ENCODE data around the gene NSUN3.

DNA sequence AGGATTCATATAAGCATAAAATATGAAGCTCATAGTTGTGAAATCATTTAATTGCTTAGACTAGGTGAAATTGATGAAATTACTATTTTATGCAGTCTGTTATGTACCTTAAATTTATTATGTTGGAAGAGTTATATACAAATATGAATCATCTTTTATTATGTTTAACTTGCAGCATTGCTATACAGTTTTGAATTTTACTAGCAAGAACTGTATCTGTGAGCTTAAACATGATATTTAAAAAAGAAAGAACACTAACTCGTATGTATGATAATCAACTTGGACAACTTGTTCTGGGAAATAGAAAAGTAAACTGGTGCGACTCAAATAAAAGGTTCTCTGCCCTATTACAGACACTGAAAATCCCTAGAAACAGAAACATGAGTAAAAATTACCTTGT is 36.2 kb upstream of the NSUN3 start:
- TF ChIP-seq POLR2A (IDR thresholded peaks at IDR 0.05; ENCODE audit: low read depth, low read length) (no peak), TAF1 (IDR thresholded peaks at IDR 0.05; ENCODE audit: borderline replicate concordance, low read depth, low read length) (no peak), POLR2AphosphoS5 (IDR thresholded peaks at IDR 0.05; ENCODE audit: low read depth, low read length) (no peak)
